Pancreas (tissue), 10 donors: Measurements from ENCODE around the gene ADCY10. TPM values are rescaled to one million over a fixed set of nuclear protein-coding genes. Genes with fewer than 3 reads are reported as not detected.

ENCODE experiments used
- ATAC-seq, 4 donors: fragments of 200-7000 bp; cut with Tn5 transposase; one replicate each; pipeline versions ENCODE4 v1.8.0 to v1.9.1; 2020; ENCODE audit warnings: mild to moderate bottlenecking in 4 of 4, moderate library complexity in 4 of 4
- DNase-seq, 6 donors: peaks; one replicate each; pipeline ENCODE4 v3.0.0-alpha.2; 2020
- FAIRE-seq: peaks from 2 replicates; lab custom pipeline; 2012; peaks lifted over from hg19 to GRCh38; lab: Jason Lieb, UNC
- H3K27ac ChIP-seq, 4 donors: fragments of 200-600 bp; sonication (generic); 1 replicate in 3 of 4; 2 replicates in 1 of 4; pipeline versions ENCODE4 v1.5.0 to v1.8.0; 2020
- H3K27me3 ChIP-seq, 4 donors: fragments of 200-600 bp; one replicate each; pipeline ENCODE4 v1.8.0; 2021
- H3K36me3 ChIP-seq, 3 donors: fragments of 200-600 bp; sonication (generic) in 1 of 3; one replicate each; pipeline versions ENCODE4 v1.5.0 to v1.8.0; 2020 to 2021
- H3K4me1 ChIP-seq, 3 donors: fragments of 200-600 bp; one replicate each; pipeline ENCODE4 v1.8.0; 2021
- H3K4me3 ChIP-seq, 4 donors: fragments of 200-600 bp; sonication (generic) in 2 of 4; one replicate each; pipeline versions ENCODE4 v1.5.0 to v1.8.0; 2020 to 2021
- H3K9me3 ChIP-seq, 4 donors: fragments of 200-600 bp; one replicate each; pipeline ENCODE4 v1.8.0; 2021
- WGBS, 2 donors: extraction: QIAGEN DNeasy Blood & Tissue Kit; methylation state at CpG; one replicate each; pipeline ENCODE4 v1.1.7; 2013; 5-methylcytosine and 5-hydroxymethylcytosine counted together
- intact Hi-C, 3 donors: fragments of 100-400 bp; cut with DNase I; formaldehyde crosslinking; loops; one replicate each; pipeline versions ENCODE4 v1.11.1 to v1.14.2; 2022
- polyA plus RNA-seq, 2 donors: library from polyadenylated mRNA; stranded (reverse); fragments of 200-250 nt; gene quantifications; one replicate each; pipeline ENCODE4 v1.2.3, GENCODE V29; 2013
- total RNA-seq, 6 donors: library from RNA; stranded (reverse); fragmentation: NEBNext Ultra II Directional in 4 of 6; extraction: Animal tissue kit (Norgen Biotek cat#: 25700) in 4 of 6; gene quantifications; one replicate each; pipeline versions ENCODE4 v1.2.1 to v1.2.4, GENCODE V29; 2021 to 2023
- TF ChIP-seq, protein P1 (sequence below), 4 donors: fragments of 200-600 bp; sonication (generic) in 3 of 4; IDR thresholded peaks; one replicate each; pipeline versions ENCODE4 v1.5.0 to v1.8.0; 2021; ENCODE audit warnings: antibody characterized with exemption in 4 of 4
- donor health status: healthy with polysubstance abuse.
- donor health status: DM: no; HTN: no; CAD: no; lungs with moderate emphysema.
- donor health status: DM: no; HTN: no; CAD: no.
- donor health status: control.
- donor health status: control.
- donor health status: Bipolar disorder and iron deficiency.
- donor health status: DM: yes; HTN: yes; CAD: no.
- donor health status: DM: no; HTN: no; CAD: no.
- donor health status: DM: no; HTN: no; CAD: no.
- donor health status: DM: yes; HTN: yes; CAD: no.

Gene ADCY10
- total and polyA plus RNA-seq, 8 donors: 0.03 to 0.31 (median 0.16) TPM; not detected in 1

- no peaks in the 10 kb centered on the region for H3K4me1 ChIP-seq
- no peak for DNase-seq
- no peak for ATAC-seq
- no peaks in the 10 kb centered on the region for H3K36me3 ChIP-seq
- no peaks in the 10 kb centered on the region for H3K9me3 ChIP-seq
- 87 to 88% methylated on average over 3 of the region's 3 CpGs for WGBS, 2 donors
- FAIRE-seq: no peak
- H3K27me3 ChIP-seq: no peaks in the 10 kb centered on the region
- TF ChIP-seq, protein P1, sequence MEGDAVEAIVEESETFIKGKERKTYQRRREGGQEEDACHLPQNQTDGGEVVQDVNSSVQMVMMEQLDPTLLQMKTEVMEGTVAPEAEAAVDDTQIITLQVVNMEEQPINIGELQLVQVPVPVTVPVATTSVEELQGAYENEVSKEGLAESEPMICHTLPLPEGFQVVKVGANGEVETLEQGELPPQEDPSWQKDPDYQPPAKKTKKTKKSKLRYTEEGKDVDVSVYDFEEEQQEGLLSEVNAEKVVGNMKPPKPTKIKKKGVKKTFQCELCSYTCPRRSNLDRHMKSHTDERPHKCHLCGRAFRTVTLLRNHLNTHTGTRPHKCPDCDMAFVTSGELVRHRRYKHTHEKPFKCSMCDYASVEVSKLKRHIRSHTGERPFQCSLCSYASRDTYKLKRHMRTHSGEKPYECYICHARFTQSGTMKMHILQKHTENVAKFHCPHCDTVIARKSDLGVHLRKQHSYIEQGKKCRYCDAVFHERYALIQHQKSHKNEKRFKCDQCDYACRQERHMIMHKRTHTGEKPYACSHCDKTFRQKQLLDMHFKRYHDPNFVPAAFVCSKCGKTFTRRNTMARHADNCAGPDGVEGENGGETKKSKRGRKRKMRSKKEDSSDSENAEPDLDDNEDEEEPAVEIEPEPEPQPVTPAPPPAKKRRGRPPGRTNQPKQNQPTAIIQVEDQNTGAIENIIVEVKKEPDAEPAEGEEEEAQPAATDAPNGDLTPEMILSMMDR (IDR thresholded peaks at IDR 0.05): no peak
- no peak overlapping the region for H3K27ac ChIP-seq
- no peak overlapping the region for H3K4me3 ChIP-seq
- intact Hi-C loops: no loop called here
Observed at GRCh38 chr1:167881786-167882185, 32.1 kb downstream of the ADCY10 start.

- ATAC-seq (no peak), DNase-seq (no peak), FAIRE-seq (no peak)
- intact Hi-C loops: no loop called here
- Histone ChIP-seq H3K9me3 (no peaks in the 10 kb centered on the region), H3K27ac (no peak overlapping the region), H3K4me3 (no peak overlapping the region), H3K27me3 (no peaks in the 10 kb centered on the region), H3K4me1 (no peaks in the 10 kb centered on the region), H3K36me3 (no peaks in the 10 kb centered on the region)
- TF ChIP-seq, protein P1 (IDR thresholded peaks at IDR 0.05): no peak
Observed at GRCh38 chr1:167881069-167881468, 32.9 kb downstream of the ADCY10 start.

- ATAC-seq: no peak
- DNase-seq: no peak
- TF ChIP-seq, protein P1 (IDR thresholded peaks at IDR 0.05): no peak
- no peak overlapping the region for H3K27ac ChIP-seq
- no peaks in the 10 kb centered on the region for H3K9me3 ChIP-seq
- H3K4me1 ChIP-seq: no peaks in the 10 kb centered on the region
- no peak for FAIRE-seq
- H3K4me3 ChIP-seq: no peak overlapping the region
- H3K36me3 ChIP-seq: no peaks in the 10 kb centered on the region
- WGBS, 2 donors: 77 to 81% methylated on average over 3 of the region's 3 CpGs
- intact Hi-C loops: no loop called here
- H3K27me3 ChIP-seq: no peaks in the 10 kb centered on the region
Observed at GRCh38 chr1:167880580-167881021, 33.3 kb downstream of the ADCY10 start.

DNA sequence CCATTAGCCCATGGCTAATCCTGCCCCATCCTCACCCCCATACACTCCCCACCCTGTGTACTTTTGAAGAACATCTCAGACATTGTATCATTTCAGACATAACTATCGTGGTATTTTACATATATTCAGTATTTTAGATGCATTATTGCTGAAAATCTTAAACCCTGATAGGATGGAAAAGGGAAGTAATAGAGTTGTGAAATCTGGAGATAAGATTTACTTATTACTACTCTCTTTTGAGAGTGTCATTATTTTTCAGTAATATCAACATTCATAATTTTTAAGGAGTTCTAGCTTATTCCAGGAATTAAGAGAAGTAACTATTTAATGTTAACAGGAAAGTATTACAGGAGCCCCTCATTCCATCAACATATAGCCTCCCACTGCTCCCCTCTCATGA, 34.4 kb downstream of the ADCY10 start:
- TF ChIP-seq, protein P1 (IDR thresholded peaks at IDR 0.05): no peak
- Histone ChIP-seq H3K4me3 (no peak overlapping the region), H3K27ac (no peak overlapping the region), H3K4me1 (no peaks in the 10 kb centered on the region), H3K9me3 (no peaks in the 10 kb centered on the region), H3K27me3 (no peaks in the 10 kb centered on the region), H3K36me3 (no peaks in the 10 kb centered on the region)
- no peak for DNase-seq
- intact Hi-C loops: no loop called here
- no peak for ATAC-seq
- FAIRE-seq: no peak
- 66 to 90% methylated on average over 1 of the region's 1 CpG for WGBS, 2 donors

DNA sequence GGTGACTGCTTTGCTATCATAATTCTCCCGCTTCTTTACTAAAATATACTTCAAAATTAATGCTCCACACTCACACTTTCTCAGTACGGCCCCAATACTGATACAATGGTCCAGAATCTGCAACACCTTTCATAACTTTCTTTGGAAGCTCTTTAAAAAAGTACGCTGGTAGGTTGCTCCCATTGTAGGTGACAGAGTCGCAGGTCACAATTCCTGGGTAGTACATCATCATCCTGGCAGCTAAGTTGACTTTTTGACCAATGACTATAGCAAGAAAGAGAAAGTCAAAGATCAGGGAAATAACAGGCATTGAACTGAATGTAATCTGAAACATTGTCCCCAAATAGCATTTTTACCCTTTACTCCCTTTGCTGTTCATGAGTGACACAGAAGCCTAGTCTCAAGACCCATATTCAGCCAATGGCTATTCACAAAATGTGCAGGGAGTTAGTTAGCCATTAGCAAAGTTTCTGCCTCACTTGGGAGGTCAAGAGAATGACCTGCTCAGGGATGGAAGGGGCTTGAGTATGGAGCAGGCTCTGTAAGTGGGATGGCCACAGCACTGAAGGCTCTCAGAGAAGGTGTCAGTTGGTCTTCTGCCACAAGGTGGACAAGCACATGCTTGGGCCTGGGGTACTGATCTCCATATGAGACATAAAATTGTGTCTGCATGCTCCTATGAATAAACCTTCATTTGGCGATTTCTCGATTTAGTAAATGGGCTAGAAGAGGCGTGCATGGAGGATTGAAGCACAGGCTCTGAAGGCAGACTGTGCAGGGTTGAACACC, 35.4 kb downstream of the ADCY10 start:
- ATAC-seq (no peak), FAIRE-seq (no peak), DNase-seq (no peak)
- intact Hi-C loops: no loop called here
- 90 to 95% methylated on average over 7 of the region's 7 CpGs for WGBS, 2 donors
- TF ChIP-seq, protein P1 (IDR thresholded peaks at IDR 0.05): no peak
- Histone ChIP-seq H3K27me3 (no peaks in the 10 kb centered on the region), H3K27ac (no peak overlapping the region), H3K36me3 (no peaks in the 10 kb centered on the region), H3K4me1 (no peaks in the 10 kb centered on the region), H3K9me3 (no peaks in the 10 kb centered on the region), H3K4me3 (no peak overlapping the region)
